Ascending aorta (tissue), 2 donors: ENCODE results near the gene KCNQ5. TPM values are rescaled to one million over a fixed set of nuclear protein-coding genes. Genes with fewer than 3 reads are reported as not detected.

Experiments used
- DNase-seq, 2 donors: peaks; one replicate each; pipeline ENCODE4 v3.0.0-alpha.2; 2019; ENCODE audit warnings: low spot score in 2 of 2
- H3K27ac ChIP-seq, 2 donors: fragments of 200-600 bp; sonication (generic); one replicate each; pipeline ENCODE4 v1.5.1; 2016 to 2017; ENCODE audit warnings: mild to moderate bottlenecking in 1 of 2
- H3K27me3 ChIP-seq: fragments of 200-600 bp; sonication (generic); one replicate; pipeline ENCODE4 v1.5.1; 2017
- H3K36me3 ChIP-seq, 2 donors: fragments of 200-600 bp; sonication (generic); one replicate each; pipeline ENCODE4 v1.5.1; 2016
- H3K4me1 ChIP-seq, 2 donors: fragments of 200-600 bp; sonication (generic); one replicate each; pipeline ENCODE4 v1.5.1; 2016 to 2017; ENCODE audit warnings: mild to moderate bottlenecking in 1 of 2
- H3K4me3 ChIP-seq, 2 donors: fragments of 200-600 bp; sonication (generic); one replicate each; pipeline ENCODE4 v1.5.1; 2016 to 2017; ENCODE audit warnings: mild to moderate bottlenecking in 1 of 2
- H3K9me3 ChIP-seq, 2 donors: fragments of 200-600 bp; sonication (generic); one replicate each; pipeline ENCODE4 v1.5.1; 2016
- CTCF ChIP-seq, 3 experiments: fragments of 200-600 bp in 2 of 3; fragments of 450-650 bp in 1 of 3; sonication (generic) in 2 of 3; IDR thresholded peaks; one replicate each; pipeline ENCODE4 v1.5.1; 2016 to 2019; ENCODE audit warnings: antibody characterized with exemption in 3 of 3, mild to moderate bottlenecking in 1 of 3, moderate library complexity in 1 of 3
- intact Hi-C: fragments of 100-400 bp; cut with DNase I; formaldehyde crosslinking; loops from one replicate; pipeline ENCODE4 v1.15.1; 2023
- total RNA-seq: library from RNA; depleted of rRNA; stranded (reverse); fragments of >200 nt; gene quantifications from one replicate; pipeline ENCODE4 v1.1.0, GENCODE V29; 2016

Gene KCNQ5
- total RNA-seq, 1 donor from 2014 or later = 4.5 TPM

GRCh38 chr6:73104921-73105320 lies 483.1 kb downstream of the KCNQ5 start:
- no peak for DNase-seq
- H3K4me1 ChIP-seq = no peaks in the 10 kb centered on the region

GRCh38 chr6:73107016-73107415 lies 485.2 kb downstream of the KCNQ5 start:
- TF ChIP-seq CTCF (IDR thresholded peaks at IDR 0.05) = no peak
- Histone ChIP-seq H3K9me3 (no peaks in the 10 kb centered on the region), H3K27me3 (no peaks in the 10 kb centered on the region), H3K4me1 (no peaks in the 10 kb centered on the region), H3K4me3 (no peak overlapping the region), H3K27ac (no peak overlapping the region), H3K36me3 (no peaks in the 10 kb centered on the region)
- no peak for DNase-seq
- intact Hi-C loops = no loop called here

More at GRCh38 chr6:73104921-73105320, 483.1 kb downstream of the KCNQ5 start:
- Histone ChIP-seq H3K9me3 (no peaks in the 10 kb centered on the region), H3K4me3 (no peak overlapping the region), H3K27me3 (no peaks in the 10 kb centered on the region), H3K36me3 (no peaks in the 10 kb centered on the region), H3K27ac (no peak overlapping the region)
- intact Hi-C loops = no loop called here
- TF ChIP-seq CTCF (IDR thresholded peaks at IDR 0.05) = no peak

- Histone ChIP-seq H3K27ac (no peak overlapping the region), H3K4me3 (no peak overlapping the region), H3K4me1 (no peaks in the 10 kb centered on the region), H3K27me3 (no peaks in the 10 kb centered on the region), H3K9me3 (no peaks in the 10 kb centered on the region), H3K36me3 (no peaks in the 10 kb centered on the region)
- no peak for TF ChIP-seq CTCF (IDR thresholded peaks at IDR 0.05)
- intact Hi-C loops = no loop called here
- DNase-seq = no peak
Measured at GRCh38 chr6:73108949-73109348, 487.1 kb downstream of the KCNQ5 start.

- no peak for DNase-seq
- no peak for TF ChIP-seq CTCF (IDR thresholded peaks at IDR 0.05)
- H3K4me1 ChIP-seq = no peaks in the 10 kb centered on the region
- H3K36me3 ChIP-seq = no peaks in the 10 kb centered on the region
- intact Hi-C loops = no loop called here
- no peaks in the 10 kb centered on the region for H3K27me3 ChIP-seq
- H3K4me3 ChIP-seq = no peak overlapping the region
- no peaks in the 10 kb centered on the region for H3K9me3 ChIP-seq
- H3K27ac ChIP-seq = no peak overlapping the region
Measured at GRCh38 chr6:73109659-73110058, 487.8 kb downstream of the KCNQ5 start.

- H3K27me3 ChIP-seq = no peaks in the 10 kb centered on the region
- H3K36me3 ChIP-seq = no peaks in the 10 kb centered on the region
- H3K4me3 ChIP-seq = no peak overlapping the region
- intact Hi-C loops = no loop called here
- no peaks in the 10 kb centered on the region for H3K4me1 ChIP-seq
- no peak overlapping the region for H3K27ac ChIP-seq
- no peak for TF ChIP-seq CTCF (IDR thresholded peaks at IDR 0.05)
- DNase-seq = no peak
- no peaks in the 10 kb centered on the region for H3K9me3 ChIP-seq
Measured at GRCh38 chr6:73116330-73116729, 494.5 kb downstream of the KCNQ5 start.

GRCh38 chr6:73121421-73121993 lies 499.6 kb downstream of the KCNQ5 start:
- intact Hi-C loops = no loop called here
- TF ChIP-seq CTCF (IDR thresholded peaks at IDR 0.05) = no peak
- no peak for DNase-seq

More at GRCh38 chr6:73121421-73121993, 499.6 kb downstream of the KCNQ5 start:
- no peak overlapping the region for H3K27ac ChIP-seq
- H3K9me3 ChIP-seq = no peaks in the 10 kb centered on the region
- H3K36me3 ChIP-seq = no peaks in the 10 kb centered on the region
- no peak overlapping the region for H3K4me3 ChIP-seq
- no peaks in the 10 kb centered on the region for H3K4me1 ChIP-seq
- H3K27me3 ChIP-seq = no peaks in the 10 kb centered on the region
